ENCODE measurements around the gene KRT81. TPM values are rescaled to one million over a fixed set of nuclear protein-coding genes. Genes with fewer than 3 reads are reported as not detected.
A peak's percentile ranks its signal among the peaks of the same experiment; 100 is the strongest.
"Not testable (repeated sequence)": the region's sequence is repeated elsewhere in the genome, so short reads cannot be mapped to it uniquely, and the experiment has no call there.

The KRT81 gene
- total RNA-seq, 1 donor from 2014 or later, result 1.2 TPM

DNA sequence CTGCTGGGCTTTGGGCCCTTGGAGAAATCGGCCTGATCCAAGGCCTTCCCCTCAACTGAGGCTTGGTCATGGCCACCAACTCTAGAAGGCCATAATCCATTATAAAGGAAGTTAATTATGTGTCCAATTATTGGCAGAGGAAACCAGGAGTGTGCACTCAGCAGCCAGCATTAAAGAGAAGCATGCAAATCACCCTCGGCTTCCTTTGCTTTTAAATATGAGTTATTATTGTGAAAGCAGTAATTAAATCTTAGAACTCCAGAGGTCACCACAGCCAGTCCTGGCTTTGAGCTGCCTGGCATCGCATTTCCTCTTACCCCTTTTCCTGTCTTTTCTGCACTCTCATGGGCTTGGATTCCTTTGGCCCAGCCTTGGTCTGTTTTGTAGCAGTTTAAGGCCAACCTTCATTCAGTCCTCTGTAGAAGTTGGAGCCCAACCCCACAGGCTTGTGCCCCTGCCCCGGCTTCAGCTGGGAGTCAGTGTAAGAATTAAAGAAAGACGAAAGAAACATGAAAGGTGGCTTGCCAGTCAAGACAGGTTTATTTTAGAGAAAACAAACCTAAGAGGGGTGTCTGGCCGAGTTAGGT, 31.6 kb downstream of the KRT81 start:
- peaks cover 7% of the 10 kb centered on the region for H3K9me3 Mint-ChIP-seq (ENCODE audit: unreplicated experiment)
- no peak overlapping the region for H2AFZ ChIP-seq (ENCODE audit: low read depth, low read length)
- H3K4me2 ChIP-seq (ENCODE audit: low read length), result no peak overlapping the region
- H4K20me1 ChIP-seq (ENCODE audit: insufficient read depth, low read length), result no peaks in the 10 kb centered on the region
- H3K4me3 ChIP-seq (ENCODE audit: insufficient read depth, low read depth, low read length), result no peak overlapping the region
- TF ChIP-seq, protein P1, sequence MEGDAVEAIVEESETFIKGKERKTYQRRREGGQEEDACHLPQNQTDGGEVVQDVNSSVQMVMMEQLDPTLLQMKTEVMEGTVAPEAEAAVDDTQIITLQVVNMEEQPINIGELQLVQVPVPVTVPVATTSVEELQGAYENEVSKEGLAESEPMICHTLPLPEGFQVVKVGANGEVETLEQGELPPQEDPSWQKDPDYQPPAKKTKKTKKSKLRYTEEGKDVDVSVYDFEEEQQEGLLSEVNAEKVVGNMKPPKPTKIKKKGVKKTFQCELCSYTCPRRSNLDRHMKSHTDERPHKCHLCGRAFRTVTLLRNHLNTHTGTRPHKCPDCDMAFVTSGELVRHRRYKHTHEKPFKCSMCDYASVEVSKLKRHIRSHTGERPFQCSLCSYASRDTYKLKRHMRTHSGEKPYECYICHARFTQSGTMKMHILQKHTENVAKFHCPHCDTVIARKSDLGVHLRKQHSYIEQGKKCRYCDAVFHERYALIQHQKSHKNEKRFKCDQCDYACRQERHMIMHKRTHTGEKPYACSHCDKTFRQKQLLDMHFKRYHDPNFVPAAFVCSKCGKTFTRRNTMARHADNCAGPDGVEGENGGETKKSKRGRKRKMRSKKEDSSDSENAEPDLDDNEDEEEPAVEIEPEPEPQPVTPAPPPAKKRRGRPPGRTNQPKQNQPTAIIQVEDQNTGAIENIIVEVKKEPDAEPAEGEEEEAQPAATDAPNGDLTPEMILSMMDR (IDR thresholded peaks at IDR 0.05; ENCODE audit: insufficient read depth, low read depth, low read length), result no peak
- TF ChIP-seq EZH2 (IDR thresholded peaks at IDR 0.05; ENCODE audit: insufficient read depth, low read length), result no peak
- peaks cover 32% of the 10 kb centered on the region for H3K27me3 ChIP-seq (ENCODE audit: insufficient read depth, low read length)
- no peaks in the 10 kb centered on the region for H3K9me3 ChIP-seq (ENCODE audit: insufficient read depth, low read depth, low read length)
- H3K4me1 Mint-ChIP-seq (ENCODE audit: low read depth, unreplicated experiment), result peaks cover 12% of the 10 kb centered on the region
- peaks cover 13% of the 10 kb centered on the region for H3K4me1 ChIP-seq (ENCODE audit: insufficient read depth, low read length)
- H3K79me2 ChIP-seq (ENCODE audit: insufficient read depth, low read length), result no peaks in the 10 kb centered on the region
- H3K9ac ChIP-seq (ENCODE audit: low read length), result no peak overlapping the region
- peaks cover 5% of the 10 kb centered on the region for H3K36me3 Mint-ChIP-seq (ENCODE audit: low read depth, unreplicated experiment)
- peaks cover 79% of the 10 kb centered on the region for H3K27me3 Mint-ChIP-seq (ENCODE audit: low read depth, unreplicated experiment)
- no peaks in the 10 kb centered on the region for H3K36me3 ChIP-seq (ENCODE audit: insufficient read depth, low read length)
- H3K27ac ChIP-seq (ENCODE audit: low read depth, low read length), result no peak overlapping the region
- no peak overlapping the region for H3K4me3 Mint-ChIP-seq (ENCODE audit: unreplicated experiment)
- no peak overlapping the region for H3K27ac Mint-ChIP-seq (ENCODE audit: unreplicated experiment)
- FAIRE-seq (no peak), DNase-seq (ENCODE audit: low read depth) (no peak)

DNA sequence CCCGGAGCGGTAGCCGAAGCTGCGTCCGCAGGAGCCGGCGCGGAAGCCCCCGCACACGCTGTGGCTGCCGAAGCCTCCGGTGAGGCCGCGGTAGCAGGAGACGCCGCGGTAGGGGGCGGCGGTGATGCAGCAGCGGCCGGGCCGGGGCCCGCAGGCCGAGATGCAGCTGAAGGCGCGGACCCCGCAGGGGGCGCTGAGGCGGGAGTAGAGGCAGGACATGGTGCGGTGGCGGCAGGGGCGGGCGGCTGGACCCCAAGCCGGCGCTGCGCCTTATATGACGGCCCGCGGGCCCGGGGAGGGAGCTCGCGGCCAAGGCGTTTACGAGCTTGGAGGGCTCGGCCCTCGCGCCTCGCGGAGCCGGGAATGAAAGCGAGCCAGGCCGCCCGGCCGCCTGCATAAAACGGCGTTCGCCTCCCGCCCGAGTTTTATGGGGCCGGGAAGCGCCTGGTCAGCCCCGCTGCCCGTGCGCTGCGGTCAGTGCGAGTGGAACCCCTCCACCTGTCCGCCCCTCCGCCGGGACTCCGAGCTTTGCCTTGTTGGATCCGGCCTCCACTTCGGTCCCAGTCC, 32.9 kb downstream of the KRT81 start:
- H3K4me1 ChIP-seq (ENCODE audit: insufficient read depth, low read length), result peaks cover 13% of the 10 kb centered on the region
- TF ChIP-seq, protein P1 (IDR thresholded peaks at IDR 0.05; ENCODE audit: insufficient read depth, low read depth, low read length), result no peak
- TF ChIP-seq EZH2 (IDR thresholded peaks at IDR 0.05; ENCODE audit: insufficient read depth, low read length), result peak; percentile 69
- FAIRE-seq (no peak), DNase-seq (ENCODE audit: low read depth) (no peak)
- Mint-ChIP-seq H3K9me3 (ENCODE audit: unreplicated experiment) (peaks cover 7% of the 10 kb centered on the region), H3K27ac (ENCODE audit: unreplicated experiment) (no peak overlapping the region), H3K4me1 (ENCODE audit: low read depth, unreplicated experiment) (peaks cover 12% of the 10 kb centered on the region), H3K27me3 (ENCODE audit: low read depth, unreplicated experiment) (peaks cover 84% of the 10 kb centered on the region), H3K4me3 (ENCODE audit: unreplicated experiment) (no peak overlapping the region), H3K36me3 (ENCODE audit: low read depth, unreplicated experiment) (peaks cover 5% of the 10 kb centered on the region)
- H3K36me3 ChIP-seq (ENCODE audit: insufficient read depth, low read length), result no peaks in the 10 kb centered on the region
- no peak overlapping the region for H3K27ac ChIP-seq (ENCODE audit: low read depth, low read length)
- no peaks in the 10 kb centered on the region for H4K20me1 ChIP-seq (ENCODE audit: insufficient read depth, low read length)
- peak overlapping the region; percentile 22 for H3K9ac ChIP-seq (ENCODE audit: low read length)
- no peaks in the 10 kb centered on the region for H3K9me3 ChIP-seq (ENCODE audit: insufficient read depth, low read depth, low read length)
- H3K27me3 ChIP-seq (ENCODE audit: insufficient read depth, low read length), result peaks cover 37% of the 10 kb centered on the region
- H3K79me2 ChIP-seq (ENCODE audit: insufficient read depth, low read length), result no peaks in the 10 kb centered on the region
- peak overlapping the region; percentile 37 for H3K4me3 ChIP-seq (ENCODE audit: insufficient read depth, low read depth, low read length)
- H3K4me2 ChIP-seq (ENCODE audit: low read length), result peak overlapping the region; percentile 79
- peak overlapping the region; percentile 51 for H2AFZ ChIP-seq (ENCODE audit: low read depth, low read length)

DNA sequence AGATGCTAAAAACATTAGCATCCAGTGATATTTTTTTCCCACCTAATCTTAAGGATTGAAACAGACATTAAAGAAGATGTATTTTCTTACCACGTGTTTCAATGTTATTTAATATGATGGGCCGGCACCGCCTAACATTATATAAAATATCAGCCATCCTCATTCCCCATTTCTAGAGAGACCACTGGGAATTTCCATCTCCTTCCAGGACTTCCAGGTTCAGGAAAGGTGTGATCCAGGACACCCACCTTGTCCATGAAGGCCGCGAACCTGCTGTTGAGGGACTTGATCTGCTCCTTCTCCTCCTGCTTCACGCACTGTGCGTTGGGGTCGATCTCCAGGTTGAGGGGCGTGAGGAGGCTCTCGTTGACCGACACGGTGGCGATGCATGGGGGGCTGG, 33.4 kb downstream of the KRT81 start:
- not testable (repeated sequence) for DNase-seq (ENCODE audit: low read depth); H3K4me3 ChIP-seq (ENCODE audit: insufficient read depth, low read depth, low read length); H3K4me3 Mint-ChIP-seq (ENCODE audit: unreplicated experiment); FAIRE-seq; H3K27ac Mint-ChIP-seq (ENCODE audit: unreplicated experiment); H3K36me3 Mint-ChIP-seq (ENCODE audit: low read depth, unreplicated experiment); H4K20me1 ChIP-seq (ENCODE audit: insufficient read depth, low read length); H3K27ac ChIP-seq (ENCODE audit: low read depth, low read length); H3K79me2 ChIP-seq (ENCODE audit: insufficient read depth, low read length); H3K36me3 ChIP-seq (ENCODE audit: insufficient read depth, low read length); H3K9ac ChIP-seq (ENCODE audit: low read length); H2AFZ ChIP-seq (ENCODE audit: low read depth, low read length); H3K9me3 Mint-ChIP-seq (ENCODE audit: unreplicated experiment); H3K9me3 ChIP-seq (ENCODE audit: insufficient read depth, low read depth, low read length)
- peaks cover 83% of the 10 kb centered on the region for H3K27me3 Mint-ChIP-seq (ENCODE audit: low read depth, unreplicated experiment)
- peaks cover 13% of the 10 kb centered on the region for H3K4me1 ChIP-seq (ENCODE audit: insufficient read depth, low read length)
- H3K4me2 ChIP-seq (ENCODE audit: low read length), result peak overlapping the region; percentile 79
- peaks cover 34% of the 10 kb centered on the region for H3K27me3 ChIP-seq (ENCODE audit: insufficient read depth, low read length)
- H3K4me1 Mint-ChIP-seq (ENCODE audit: low read depth, unreplicated experiment), result peaks cover 12% of the 10 kb centered on the region

Measured in astrocyte (in vitro differentiated cells and primary cell).